ENCODE data around the gene SERTAD2.

Gene SERTAD2

GRCh38 chr2:64634345-64635267 lies 19.1 kb downstream of the SERTAD2 start:
- no peak overlapping the region for H3K27ac ChIP-seq
- DNase-seq (ENCODE audit: low spot score), result no peak
- TF ChIP-seq CTCF (IDR thresholded peaks at IDR 0.05), result no peak
- no peak overlapping the region for H3K4me3 ChIP-seq

- Histone ChIP-seq H3K4me3 (no peak overlapping the region), H3K27ac (no peak overlapping the region)
- no peak for DNase-seq (ENCODE audit: low spot score)
- no peak for TF ChIP-seq CTCF (IDR thresholded peaks at IDR 0.05)
Observed at GRCh38 chr2:64632835-64633819, 20.6 kb downstream of the SERTAD2 start.

GRCh38 chr2:64631771-64632170 lies 21.9 kb downstream of the SERTAD2 start:
- no peak for DNase-seq (ENCODE audit: low spot score)
- H3K4me3 ChIP-seq, result no peak overlapping the region
- no peak for TF ChIP-seq CTCF (IDR thresholded peaks at IDR 0.05)
- no peak overlapping the region for H3K27ac ChIP-seq

- no peak for DNase-seq (ENCODE audit: low spot score)
- H3K4me3 ChIP-seq, result no peak overlapping the region
- no peak overlapping the region for H3K27ac ChIP-seq
- no peak for TF ChIP-seq CTCF (IDR thresholded peaks at IDR 0.05)
Observed at GRCh38 chr2:64630752-64631151, 23.0 kb downstream of the SERTAD2 start.

GRCh38 chr2:64629875-64630274 lies 23.8 kb downstream of the SERTAD2 start:
- H3K27ac ChIP-seq, result no peak overlapping the region
- no peak for TF ChIP-seq CTCF (IDR thresholded peaks at IDR 0.05)
- peak; percentile 43 for DNase-seq (ENCODE audit: low spot score)

GRCh38 chr2:64629329-64629781 lies 24.4 kb downstream of the SERTAD2 start:
- no peak for TF ChIP-seq CTCF (IDR thresholded peaks at IDR 0.05)
- peak; percentile 28 for DNase-seq (ENCODE audit: low spot score)
- Histone ChIP-seq H3K4me3 (no peak overlapping the region), H3K27ac (no peak overlapping the region)

More at GRCh38 chr2:64629875-64630274, 23.8 kb downstream of the SERTAD2 start:
- no peak overlapping the region for H3K4me3 ChIP-seq

All from coronary artery (tissue), 2 donors.